Endothelial cell of umbilical vein (primary cell): ENCODE data around the gene CAMTA1. TPM values are rescaled to one million over a fixed set of nuclear protein-coding genes. Genes with fewer than 3 reads are reported as not detected.

Experiments used
- BruUV-seq: library from RNA; stranded (reverse); fragments of 400-500 nt; replicated peaks from 2 replicates; lab custom pipeline; 2021; lab: Mats Ljungman, UMichigan
- CTCF ChIA-PET: fragments of 300-600, 350-600 bp; sonication (Branson Sonifier 250); formaldehyde crosslinking; loops from one replicate; lab custom pipeline; 2021; ENCODE audit warnings: antibody characterized with exemption, inconsistent platforms; lab: Charles Lee
- POLR2A ChIA-PET: fragments of 300-600, 350-600 bp; sonication (Branson Sonifier 250); formaldehyde crosslinking; loops from one replicate; lab custom pipeline; 2021; ENCODE audit warnings: antibody characterized with exemption, inconsistent platforms; lab: Charles Lee
- DNase-seq: peaks from one replicate; pipeline ENCODE4 v3.0.0-alpha.2; 2011; ENCODE audit warnings: low read depth, low spot score
- FAIRE-seq: peaks from 2 replicates; lab custom pipeline; 2011; peaks lifted over from hg19 to GRCh38; lab: Jason Lieb, UNC
- H2AFZ ChIP-seq: 2 replicates; pipeline ENCODE4 v1.6.0; 2012; ENCODE audit warnings: low read depth, low read length, control low read depth, inconsistent platforms
- H3K27ac ChIP-seq: 2 replicates; pipeline ENCODE4 v1.5.1; 2011; ENCODE audit warnings: low read depth, mild to moderate bottlenecking, control low read depth, low read length, moderate library complexity; ENCODE audit not compliant: insufficient read depth
- H3K27me3 ChIP-seq, 2 experiments: 2 replicates each; pipeline versions ENCODE4 v1.6.0 to v1.6.1; 2011; ENCODE audit warnings: low read length in 2 of 2, mixed read lengths in 1 of 2; ENCODE audit not compliant: control insufficient read depth in 2 of 2, insufficient read depth in 2 of 2
- H3K36me3 ChIP-seq, 2 experiments: 2 replicates in 1 of 2; 3 replicates in 1 of 2; pipeline ENCODE4 v1.5.1; 2011; ENCODE audit warnings: low read length in 2 of 2, mild to moderate bottlenecking in 1 of 2, moderate library complexity in 1 of 2; ENCODE audit not compliant: control insufficient read depth in 2 of 2, insufficient read depth in 2 of 2; ENCODE audit errors: extremely low read depth in 1 of 2
- H3K4me1 ChIP-seq: 3 replicates; pipeline ENCODE4 v1.5.1; 2011; ENCODE audit warnings: mild to moderate bottlenecking, low read length; ENCODE audit not compliant: control insufficient read depth, insufficient read depth; ENCODE audit errors: extremely low read depth
- H3K4me2 ChIP-seq: 2 replicates; pipeline ENCODE4 v1.6.1; 2011; ENCODE audit warnings: low read length, control low read depth, mixed read lengths; ENCODE audit not compliant: insufficient read depth
- H3K4me3 ChIP-seq, 3 experiments: fragments of 200-600 bp in 1 of 3; sonication (generic), shearing (Covaris generic) in 1 of 3; replicated peaks in 1 of 3; 2 replicates each; pipeline ENCODE4 v1.5.1; 2011 to 2016; ENCODE audit warnings: control low read depth in 3 of 3, low read length in 3 of 3, mild to moderate bottlenecking in 2 of 3, inconsistent platforms in 1 of 3, low read depth in 1 of 3, moderate library complexity in 1 of 3; ENCODE audit not compliant: insufficient read depth in 1 of 3
- H3K79me2 ChIP-seq: 2 replicates; pipeline ENCODE4 v1.6.0; 2012; ENCODE audit warnings: low read length, inconsistent platforms; ENCODE audit not compliant: control insufficient read depth, insufficient read depth
- H3K9ac ChIP-seq: replicated peaks from 2 replicates; pipeline ENCODE3; 2011; ENCODE audit warnings: low read length, control low read depth; ENCODE audit not compliant: insufficient read depth; ENCODE audit errors: extremely low read depth
- H3K9me1 ChIP-seq: replicated peaks from 3 replicates; pipeline ENCODE4 v1.6.0; 2011; ENCODE audit warnings: mild to moderate bottlenecking, low read length; ENCODE audit not compliant: control insufficient read depth, insufficient read depth; ENCODE audit errors: extremely low read depth
- H3K9me3 ChIP-seq: replicated peaks from 2 replicates; pipeline ENCODE4 v1.5.1; 2012; ENCODE audit warnings: low read length, inconsistent platforms; ENCODE audit not compliant: control insufficient read depth, insufficient read depth
- H4K20me1 ChIP-seq: replicated peaks from 2 replicates; pipeline ENCODE3; 2011; ENCODE audit warnings: mild to moderate bottlenecking, low read length; ENCODE audit not compliant: control insufficient read depth, insufficient read depth; ENCODE audit errors: extremely low read depth
- CTCF ChIP-seq, 2 donors: IDR thresholded peaks; 1 replicate in 1 of 2; 2 replicates in 1 of 2; pipeline ENCODE4 v1.5.1; 2011; ENCODE audit warnings: low read length in 2 of 2, mild to moderate bottlenecking in 2 of 2, moderate library complexity in 2 of 2, control low read depth in 1 of 2, inconsistent platforms in 1 of 2, low read depth in 1 of 2; ENCODE audit not compliant: insufficient read depth in 1 of 2; ENCODE audit errors: extremely low read depth in 1 of 2
- EZH2 ChIP-seq: IDR thresholded peaks from 2 replicates; pipeline ENCODE4 v1.6.1; 2012; ENCODE audit warnings: borderline replicate concordance, low read depth, mild to moderate bottlenecking, moderate library complexity, low read length, inconsistent platforms; ENCODE audit not compliant: severe bottlenecking
- FOS ChIP-seq: IDR thresholded peaks from 2 replicates; pipeline ENCODE4 v1.6.1; 2011; ENCODE audit warnings: mild to moderate bottlenecking, low read length, moderate library complexity, borderline replicate concordance; ENCODE audit not compliant: insufficient read depth
- GATA2 ChIP-seq: IDR thresholded peaks from 2 replicates; pipeline ENCODE4 v1.7.0; 2011; ENCODE audit warnings: low read depth, mild to moderate bottlenecking, moderate library complexity, mixed read lengths, low read length; ENCODE audit not compliant: insufficient read length, insufficient read depth
- JUN ChIP-seq: IDR thresholded peaks from 2 replicates; pipeline ENCODE4 v1.6.1; 2011; ENCODE audit warnings: borderline replicate concordance, low read depth; ENCODE audit not compliant: insufficient read length, insufficient read depth
- MAX ChIP-seq: IDR thresholded peaks from 2 replicates; pipeline ENCODE4 v1.6.1; 2011; ENCODE audit not compliant: insufficient read depth, insufficient read length
- MYC ChIP-seq: IDR thresholded peaks from one replicate; pipeline ENCODE4 v1.6.1; 2011; ENCODE audit warnings: mild to moderate bottlenecking, low read depth, low read length
- POLR2A ChIP-seq: IDR thresholded peaks from 2 replicates; pipeline ENCODE4 v1.6.1; 2012; ENCODE audit warnings: low read depth, mild to moderate bottlenecking, control low read depth, low read length
- POLR2AphosphoS5 ChIP-seq: IDR thresholded peaks from 2 replicates; pipeline ENCODE4 v1.6.1; 2012; ENCODE audit warnings: low read depth, mild to moderate bottlenecking, control low read depth, low read length, moderate library complexity; ENCODE audit not compliant: insufficient read depth
- dilution Hi-C: fragments of 300-500 bp; cut with MboI; formaldehyde crosslinking; loops from one replicate; pipeline ENCODE4 v1.15.0; 2019; ENCODE audit warnings: low sequenced_read_pairs; ENCODE audit not compliant: extremely low pct_ligation_motif_present
- intact Hi-C: fragments of 100-400 bp; cut with micrococcal nuclease; formaldehyde crosslinking; loops from one replicate; pipeline ENCODE4 v1.10.0; 2022
- polyA plus RNA-seq, 4 experiments: library from polyadenylated mRNA; depleted of rRNA in 3 of 4; stranded (reverse) in 3 of 4; unstranded in 1 of 4; fragments of >200 nt; gene quantifications; 2 replicates each; pipeline versions ENCODE4 v1.2.1 to v1.2.3, GENCODE V29; 2011 to 2012; ENCODE audit warnings: missing spikeins in 1 of 4
- total RNA-seq: library from RNA; stranded (reverse); gene quantifications from 2 replicates; pipeline ENCODE4 v1.2.3, GENCODE V29; 2021

CAMTA1 gene
- total and polyA plus RNA-seq, 2 donors (not counting 3 experiments of a cell fraction or from before 2014, with no cell fraction given), result 50.8 to 92.7 TPM

GRCh38 chr1:7333620-7334019 is 548.4 kb downstream of the CAMTA1 start:
- intact Hi-C loops, result no loop called here
- no peaks in the 10 kb centered on the region for H3K9me3 ChIP-seq
- H3K79me2 ChIP-seq, result no peaks in the 10 kb centered on the region
- H3K4me3 ChIP-seq, result no peak overlapping the region
- BruUV-seq, result no TSS peak
- no peak for FAIRE-seq
- no peaks in the 10 kb centered on the region for H3K9me1 ChIP-seq
- no peaks in the 10 kb centered on the region for H3K36me3 ChIP-seq
- H3K4me2 ChIP-seq, result no peak overlapping the region
- no peaks in the 10 kb centered on the region for H3K27me3 ChIP-seq
- dilution Hi-C loops, result no loop called here
- H2AFZ ChIP-seq, result no peak overlapping the region
- no peak for TF ChIP-seq POLR2A
- TF ChIP-seq POLR2AphosphoS5, result no peak
- TF ChIP-seq MYC, result no peak
- no peak for TF ChIP-seq FOS
- TF ChIP-seq MAX, result no peak
- no peak for TF ChIP-seq CTCF (IDR thresholded peaks at IDR 0.05; ENCODE audit: extremely low read depth in 1 of 2, insufficient read depth in 1 of 2, low read depth in 1 of 2, low read length in 2 of 2)
- no peak for TF ChIP-seq JUN
- no peak for TF ChIP-seq GATA2
- no peak for TF ChIP-seq EZH2
- POLR2A ChIA-PET, result no interaction called here
- H3K4me1 ChIP-seq, result no peaks in the 10 kb centered on the region
- no peak for DNase-seq
- H3K9ac ChIP-seq, result no peak overlapping the region
- H4K20me1 ChIP-seq, result no peaks in the 10 kb centered on the region
- no peak overlapping the region for H3K27ac ChIP-seq
- CTCF ChIA-PET, result interaction anchor here (1.6 kb wide), 1 partner anchor 26 kb away, joined by 4 read pairs; no protein-coding TSS in a partner anchor
